ENCODE data around the gene PTPA.

Gene PTPA

GRCh38 chr9:129138476-129139232, 27.4 kb downstream of the PTPA start:
- no peak for DNase-seq

DNA sequence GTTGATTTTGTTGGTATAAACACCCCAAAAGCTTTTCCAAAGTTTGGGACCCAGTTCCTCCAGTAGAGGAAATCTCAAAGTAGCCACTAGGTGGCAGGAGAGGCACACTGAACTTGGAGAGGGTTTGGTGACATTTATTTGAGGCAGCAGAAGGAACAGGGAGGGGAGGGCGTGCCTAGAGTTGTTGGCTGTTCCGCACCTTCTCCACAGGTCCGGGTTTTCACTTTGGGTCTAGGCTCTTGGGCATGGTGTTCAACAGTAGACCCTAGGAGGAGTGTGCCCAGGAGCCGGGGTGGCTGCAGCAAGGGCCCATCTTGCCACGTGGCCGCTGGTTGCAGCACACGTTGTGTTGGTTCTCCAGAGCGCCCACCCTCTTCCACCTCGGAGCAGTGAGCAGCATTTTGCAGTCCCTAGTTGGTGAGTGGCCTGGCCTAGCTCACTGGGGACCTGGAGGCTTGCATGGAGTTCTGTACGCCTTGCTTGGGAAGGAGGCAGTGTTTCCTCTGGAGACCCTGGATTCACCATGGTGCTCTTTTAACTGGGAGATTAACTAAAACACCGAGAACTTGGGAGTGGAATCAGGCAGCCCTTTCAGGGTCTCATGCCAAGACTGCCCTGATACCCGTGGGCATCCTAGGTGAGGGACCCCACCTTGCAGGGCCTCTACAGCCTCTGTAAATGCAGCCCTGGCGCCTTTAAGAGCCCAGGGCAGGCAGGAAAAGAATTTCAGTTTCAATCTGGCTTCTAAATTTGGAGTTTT, 28.2 kb downstream of the PTPA start:
- peak; percentile 8 to 40 for DNase-seq

DNA sequence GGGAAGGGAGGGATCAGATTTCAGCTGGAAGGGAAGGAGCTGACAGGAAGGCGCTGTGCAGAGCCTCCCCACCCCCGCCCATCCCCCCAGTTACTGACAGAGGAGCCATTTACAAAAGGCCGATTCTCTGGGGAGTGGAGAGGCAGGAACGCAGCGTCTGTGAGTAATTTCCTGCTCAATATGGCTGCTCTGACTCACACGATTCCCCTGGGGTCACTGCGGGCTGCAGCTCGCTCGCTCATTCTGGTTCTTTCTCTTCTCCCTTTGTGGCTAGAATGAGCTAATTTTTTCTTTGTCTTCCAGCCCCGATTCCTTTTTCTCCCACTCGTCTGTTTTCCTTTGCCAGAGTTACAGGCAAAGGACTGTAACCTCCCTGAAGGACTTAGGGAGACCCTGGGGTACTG, 28.8 kb downstream of the PTPA start:
- DNase-seq, result peak; percentile 50 to 93

DNA sequence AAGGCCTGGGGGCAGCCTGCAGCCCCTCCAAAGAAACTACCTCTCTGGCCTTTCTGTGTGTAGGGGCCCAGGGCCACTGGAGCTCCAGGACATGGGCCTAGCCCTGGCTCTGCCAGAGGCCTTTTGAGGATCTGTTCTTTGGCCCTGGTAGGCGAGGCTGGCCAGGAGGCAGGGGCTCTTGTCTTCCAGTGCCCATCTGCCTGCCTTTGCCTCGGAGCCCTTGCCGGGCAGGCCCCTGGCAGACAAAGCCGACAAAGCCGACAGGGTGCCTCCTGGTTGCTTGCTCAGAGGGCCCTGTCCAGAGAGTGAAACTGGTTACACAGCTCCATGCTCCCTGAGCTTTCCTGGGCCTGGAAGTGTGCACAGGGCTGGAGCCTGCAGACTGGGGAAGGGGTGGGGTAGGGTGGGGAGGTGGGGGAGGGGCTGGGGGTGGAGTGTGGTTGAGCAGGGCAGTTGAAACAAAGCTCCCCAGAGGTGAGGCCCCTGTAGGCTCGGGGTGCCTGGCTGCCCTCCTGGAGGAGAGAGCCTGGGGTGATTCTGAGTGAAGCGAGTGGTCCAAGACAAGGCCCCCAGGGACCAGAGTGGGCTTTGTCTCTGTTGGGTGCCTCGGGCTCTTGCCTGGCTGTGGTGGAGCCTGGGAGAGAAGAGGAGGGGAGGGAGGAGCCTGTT, 29.3 kb downstream of the PTPA start:
- no peak for DNase-seq

- DNase-seq, result peak in 1 of 2 experiments; percentile 17
These were observed 30.1 kb downstream of the PTPA start for GRCh38 chr9:129141066-129142041.

DNA sequence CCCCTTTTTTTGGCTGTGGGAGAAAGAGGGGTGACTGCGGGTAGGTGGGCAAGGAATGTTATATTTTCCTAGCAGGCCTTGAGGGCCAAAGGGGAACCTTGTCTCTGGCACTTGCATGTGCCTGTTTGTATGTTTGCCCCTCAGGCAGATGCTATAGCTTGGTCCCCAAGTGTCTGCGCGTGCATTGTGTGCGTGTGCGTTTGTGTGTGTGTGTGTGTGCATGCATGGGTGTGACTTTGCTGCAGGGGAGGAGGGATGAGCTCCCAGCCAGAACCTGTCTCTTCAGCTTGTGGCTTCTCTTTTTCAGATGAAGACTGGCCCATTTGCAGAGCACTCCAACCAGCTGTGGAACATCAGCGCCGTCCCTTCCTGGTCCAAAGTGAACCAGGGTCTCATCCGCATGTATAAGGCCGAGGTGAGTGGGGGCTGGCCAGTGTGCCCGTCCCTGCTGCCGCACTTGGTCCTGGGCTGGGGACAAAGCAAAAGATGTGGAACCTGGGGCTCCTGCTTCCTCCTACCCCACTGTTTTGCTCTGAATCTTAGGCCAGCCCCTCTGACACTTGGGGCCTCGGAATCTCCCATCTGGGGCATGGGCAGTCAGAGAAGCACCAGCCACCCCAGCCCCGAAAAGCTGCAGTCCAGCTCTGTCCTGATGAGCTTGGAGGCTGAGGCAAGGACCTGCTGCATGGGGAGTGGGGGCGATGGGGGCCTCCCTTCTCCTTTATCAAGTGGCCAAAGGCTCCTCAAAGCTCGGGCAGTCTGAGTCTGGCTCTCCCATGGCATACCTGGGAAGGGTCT, 31.1 kb downstream of the PTPA start:
- no peak for DNase-seq

- DNase-seq, result peak; percentile 17 to 29
These were observed 32.1 kb downstream of the PTPA start for GRCh38 chr9:129143031-129143927.

- DNase-seq, result no peak
These were observed 34.1 kb downstream of the PTPA start for GRCh38 chr9:129145316-129145715.

DNA sequence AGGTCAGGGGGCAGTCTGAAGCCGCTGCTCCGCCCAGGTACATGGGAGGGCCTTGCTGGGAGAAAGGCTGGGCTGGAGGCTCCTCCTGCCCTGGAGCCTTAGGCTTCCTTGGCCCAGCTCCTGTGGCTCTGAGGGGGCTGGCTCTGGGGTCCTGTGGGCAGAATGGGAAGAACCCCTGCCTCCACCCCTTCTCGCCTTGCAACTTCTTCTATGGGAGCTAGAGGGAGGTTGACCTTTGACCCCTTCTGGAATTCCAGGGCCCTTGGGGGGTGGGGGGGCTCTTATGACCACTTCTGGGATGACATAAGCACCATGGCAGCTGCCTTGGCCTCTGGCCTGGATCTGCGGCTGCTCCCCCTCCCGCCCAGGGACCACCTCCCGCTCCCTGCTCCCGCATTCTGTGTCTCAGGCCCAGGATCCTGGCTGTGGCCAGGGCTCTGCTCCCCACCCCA, 34.7 kb downstream of the PTPA start:
- DNase-seq, result no peak

DNA sequence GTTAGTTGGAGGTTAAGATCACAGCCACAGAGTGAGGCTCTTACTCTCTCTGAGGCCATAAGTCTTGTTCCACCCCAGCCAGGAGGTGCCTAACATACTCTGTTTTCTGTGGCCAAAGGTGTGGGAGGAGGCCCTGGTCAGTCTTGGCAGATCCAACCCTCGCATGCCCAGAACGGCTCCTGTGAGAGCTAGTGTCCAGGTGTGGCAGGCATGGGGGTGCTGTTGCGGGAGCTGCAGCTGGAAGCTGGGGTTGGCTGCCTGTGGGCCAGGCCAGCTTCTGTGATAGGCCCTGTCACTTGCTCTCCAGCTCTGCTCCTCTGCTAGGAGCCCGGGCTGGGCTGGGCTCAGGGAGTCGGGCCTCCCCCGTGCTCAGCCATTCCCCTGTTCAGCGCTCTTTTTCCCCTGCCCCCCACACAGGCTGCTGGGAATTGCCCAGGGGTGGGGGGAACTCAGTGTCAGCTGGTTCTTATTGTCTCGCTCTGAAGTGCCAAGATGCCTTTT, 35.3 kb downstream of the PTPA start:
- DNase-seq, result no peak

- DNase-seq, result no peak
These were observed 37.4 kb downstream of the PTPA start for GRCh38 chr9:129148463-129149204.

GRCh38 chr9:129149442-129149841, 38.2 kb downstream of the PTPA start:
- DNase-seq, result no peak

DNA sequence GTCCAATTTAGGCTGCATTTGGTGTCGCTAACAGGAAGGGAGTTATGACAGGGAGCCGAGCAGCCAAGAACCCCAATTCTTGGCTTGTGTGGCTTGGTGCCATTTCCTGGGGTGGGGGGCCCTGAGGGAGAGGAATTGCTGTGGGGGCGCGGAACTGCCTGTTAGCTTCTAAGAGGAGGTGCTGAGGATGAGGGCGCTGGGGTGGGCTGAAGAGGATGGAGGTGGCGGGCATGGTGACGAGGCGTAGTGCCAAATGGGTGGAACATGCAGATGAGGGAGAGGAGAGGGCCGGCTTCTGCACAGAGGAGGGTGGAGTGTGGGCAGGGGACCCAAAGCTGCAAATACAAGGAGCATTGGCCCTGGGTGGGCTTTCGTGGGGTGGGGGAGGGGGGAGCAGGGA, 38.9 kb downstream of the PTPA start:
- DNase-seq, result no peak

DNA sequence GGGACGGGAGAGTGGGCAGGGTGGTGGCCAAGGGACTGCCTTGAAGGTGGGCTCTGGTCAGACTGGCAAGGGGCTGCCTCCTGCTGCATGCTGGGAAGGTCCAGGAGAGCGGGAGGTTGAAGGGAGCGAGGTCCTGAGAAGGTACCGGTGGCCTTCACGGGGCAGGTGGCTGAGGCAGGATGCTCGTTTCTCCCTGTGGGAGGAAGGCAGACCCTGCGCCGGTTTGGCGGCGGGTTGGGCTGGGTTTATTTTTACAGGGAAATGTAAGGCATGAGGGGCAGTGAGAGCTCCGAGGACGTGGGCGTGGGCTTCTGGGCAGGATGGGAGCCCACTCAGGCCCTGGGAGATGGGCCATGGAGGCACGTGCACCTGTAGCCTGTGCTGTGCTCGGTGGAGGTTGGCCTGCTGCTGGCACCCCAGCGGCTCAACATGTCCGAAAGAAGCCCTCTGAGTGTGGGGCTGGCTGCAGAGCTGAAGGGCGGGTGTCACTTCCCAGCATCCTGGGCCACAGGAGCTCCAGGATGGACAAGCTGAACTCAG, 39.5 kb downstream of the PTPA start:
- no peak for DNase-seq

DNA sequence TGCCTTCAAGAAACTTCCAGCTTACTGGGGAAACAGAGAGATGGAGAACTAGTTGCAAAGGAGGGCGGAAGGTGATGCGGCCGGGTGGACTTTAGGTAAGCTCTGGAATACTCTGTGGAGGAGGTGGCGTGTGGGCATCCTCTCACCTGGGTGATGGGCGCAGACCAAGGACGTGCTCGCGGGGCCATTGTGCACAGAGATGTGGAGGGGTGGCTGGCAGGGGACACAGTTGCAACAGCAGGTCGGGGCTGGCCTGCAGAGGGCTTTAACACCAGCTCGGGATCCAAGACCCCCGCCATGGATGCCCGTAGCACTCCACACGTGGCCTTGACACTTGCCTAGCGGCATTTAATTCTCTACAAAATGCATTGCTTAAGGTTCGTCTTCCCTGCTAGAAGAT, 40.3 kb downstream of the PTPA start:
- no peak for DNase-seq

DNA sequence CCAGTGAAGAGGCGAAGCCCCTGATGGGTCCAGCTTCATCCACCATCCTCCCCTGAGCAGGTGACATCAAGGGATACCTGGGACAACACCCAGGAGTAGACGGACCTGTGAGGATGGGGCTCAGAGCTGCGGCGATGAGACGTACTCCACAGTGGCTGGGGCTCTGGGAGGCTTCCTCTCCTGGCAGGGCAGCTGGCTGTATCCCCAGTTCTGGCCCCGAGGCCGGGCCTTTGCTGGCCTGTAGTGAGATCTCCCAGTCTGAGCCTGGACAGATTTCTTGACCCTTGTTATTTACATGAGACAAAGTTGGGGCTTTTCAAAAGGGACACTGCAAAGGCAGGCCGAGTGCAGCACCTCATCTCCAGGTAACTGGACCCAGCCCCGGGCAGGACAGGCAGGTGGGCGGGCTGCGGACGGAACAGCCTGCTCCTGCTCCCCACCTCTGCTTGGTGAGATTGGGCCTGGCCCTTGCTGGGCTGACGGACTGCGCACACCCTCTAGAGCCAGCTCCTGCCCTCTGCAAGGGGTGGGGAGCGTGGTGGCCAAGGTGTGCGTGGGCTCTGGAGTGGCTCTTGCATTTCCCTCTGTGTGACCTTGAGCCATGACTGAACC, 43.8 kb downstream of the PTPA start:
- DNase-seq, result no peak

- DNase-seq, result no peak
These were observed 44.9 kb downstream of the PTPA start for GRCh38 chr9:129156163-129156562.

DNA sequence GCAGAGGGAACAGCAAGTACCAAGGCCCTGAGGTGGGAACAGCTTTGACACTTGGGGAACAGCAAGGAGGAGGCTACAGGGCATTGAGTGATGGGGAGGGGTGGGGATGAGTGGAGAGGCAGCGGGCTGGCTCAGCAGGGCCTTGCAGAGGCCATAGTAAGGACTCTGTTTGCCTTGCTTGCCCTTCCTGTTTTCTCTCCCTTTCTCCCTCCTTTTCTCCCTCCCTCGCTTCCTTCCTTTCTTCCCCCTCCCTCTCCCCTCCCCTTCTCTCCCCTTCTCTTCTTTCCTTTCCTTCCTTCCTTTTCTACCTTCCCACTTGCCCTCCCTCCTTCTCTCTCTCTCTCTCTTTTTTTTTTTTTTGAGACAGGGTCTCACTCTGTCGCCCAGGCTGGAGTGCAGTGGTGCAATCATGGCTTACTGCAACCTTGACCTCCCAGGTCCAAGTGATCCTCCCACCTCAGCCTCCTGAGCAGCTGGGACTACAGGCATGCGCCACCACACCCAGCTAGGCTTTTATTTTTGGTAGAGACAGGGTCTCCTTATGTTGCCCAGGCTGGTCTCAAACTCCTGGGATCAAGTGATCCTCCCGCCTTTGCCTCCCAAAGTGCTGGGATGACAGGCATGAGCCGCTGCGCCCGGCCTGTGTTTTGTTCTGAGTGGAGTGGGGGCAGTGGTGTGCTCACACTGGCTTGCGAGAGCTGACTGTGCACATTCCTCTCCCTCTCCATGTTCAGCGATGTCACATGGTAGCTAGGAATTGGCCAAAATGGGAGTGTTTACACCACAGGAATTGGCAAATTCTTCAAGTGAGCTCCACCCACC, 49.7 kb downstream of the PTPA start:
- no peak for DNase-seq

All from NCI-H187 (cell line).